C4-2B (cell line): ENCODE data around the gene GSG1.

ENCODE experiments used
- H3K27ac ChIP-seq: fragments of 450-650 bp; 2 replicates; pipeline ENCODE4 v1.5.1; 2017
- ZFX ChIP-seq: fragments of 450-650 bp; IDR thresholded peaks from 2 replicates; pipeline ENCODE4 v1.6.1; 2017
- TF ChIP-seq, protein P1 (sequence below): fragments of 450-650 bp; conservative IDR thresholded peaks from 2 replicates; pipeline ENCODE4 v1.5.1; 2017; ENCODE audit warnings: mild to moderate bottlenecking

Gene GSG1

DNA sequence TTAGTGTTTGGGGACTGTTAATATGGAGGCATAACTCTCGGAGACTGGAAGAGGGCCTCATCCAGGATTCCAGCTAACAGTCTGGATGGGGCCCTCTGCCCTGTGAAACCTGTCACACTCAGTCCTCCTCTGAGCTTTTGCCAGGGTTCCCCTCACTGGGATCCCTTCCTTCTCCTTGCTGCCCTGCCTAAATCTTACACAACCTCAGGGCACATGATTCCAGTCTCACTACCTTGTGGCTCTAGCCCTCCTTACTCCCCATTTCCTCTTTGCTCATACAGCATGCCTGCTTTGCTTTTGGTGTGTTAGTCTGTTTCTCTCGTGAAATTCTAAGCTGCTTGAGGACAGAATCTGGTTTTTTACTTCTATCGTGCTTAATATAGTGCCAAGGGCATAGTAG is 942 bp upstream of the GSG1 start:
- TF ChIP-seq, protein P1, sequence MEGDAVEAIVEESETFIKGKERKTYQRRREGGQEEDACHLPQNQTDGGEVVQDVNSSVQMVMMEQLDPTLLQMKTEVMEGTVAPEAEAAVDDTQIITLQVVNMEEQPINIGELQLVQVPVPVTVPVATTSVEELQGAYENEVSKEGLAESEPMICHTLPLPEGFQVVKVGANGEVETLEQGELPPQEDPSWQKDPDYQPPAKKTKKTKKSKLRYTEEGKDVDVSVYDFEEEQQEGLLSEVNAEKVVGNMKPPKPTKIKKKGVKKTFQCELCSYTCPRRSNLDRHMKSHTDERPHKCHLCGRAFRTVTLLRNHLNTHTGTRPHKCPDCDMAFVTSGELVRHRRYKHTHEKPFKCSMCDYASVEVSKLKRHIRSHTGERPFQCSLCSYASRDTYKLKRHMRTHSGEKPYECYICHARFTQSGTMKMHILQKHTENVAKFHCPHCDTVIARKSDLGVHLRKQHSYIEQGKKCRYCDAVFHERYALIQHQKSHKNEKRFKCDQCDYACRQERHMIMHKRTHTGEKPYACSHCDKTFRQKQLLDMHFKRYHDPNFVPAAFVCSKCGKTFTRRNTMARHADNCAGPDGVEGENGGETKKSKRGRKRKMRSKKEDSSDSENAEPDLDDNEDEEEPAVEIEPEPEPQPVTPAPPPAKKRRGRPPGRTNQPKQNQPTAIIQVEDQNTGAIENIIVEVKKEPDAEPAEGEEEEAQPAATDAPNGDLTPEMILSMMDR: no peak
- TF ChIP-seq ZFX: no peak
- no peak overlapping the region for H3K27ac ChIP-seq

DNA sequence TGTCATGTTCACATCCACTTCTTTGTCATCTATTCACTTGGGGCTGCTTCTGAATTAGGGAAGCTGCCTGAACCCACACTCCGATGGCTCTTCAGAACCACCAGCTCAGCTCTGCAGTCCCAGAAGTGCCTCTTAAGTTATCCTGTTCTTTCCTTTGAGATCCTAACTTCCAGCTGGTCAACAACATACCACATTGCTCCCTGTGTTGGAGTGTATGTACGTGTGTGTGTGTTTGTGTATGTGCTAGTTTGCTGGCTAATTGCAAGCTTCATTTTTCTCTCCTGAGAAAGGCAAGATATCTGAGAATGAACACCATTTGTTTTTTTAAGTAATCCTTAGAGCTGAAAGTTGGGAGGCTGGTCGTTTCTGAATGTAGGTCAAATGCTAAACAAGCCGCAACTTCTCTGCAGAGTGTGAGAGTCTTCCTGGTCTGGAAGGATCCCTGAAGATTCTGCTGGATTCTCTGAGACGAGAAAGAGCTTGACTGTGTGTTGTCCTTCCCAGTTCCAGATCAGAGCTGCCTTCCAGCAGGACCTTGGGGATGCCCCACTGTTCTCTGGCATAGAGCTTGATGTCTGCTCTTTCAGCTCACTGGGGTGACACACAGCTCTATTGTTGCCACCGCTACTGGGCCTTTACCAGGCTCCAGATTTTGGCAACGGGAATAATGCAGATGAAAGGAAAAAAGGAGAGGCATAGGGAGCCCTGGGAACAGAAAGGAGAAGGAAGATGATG is 839 bp downstream of the GSG1 start:
- TF ChIP-seq ZFX: no peak
- TF ChIP-seq, protein P1: no peak
- H3K27ac ChIP-seq: peak overlapping the region; percentile 73; the same call in 1 of the 2 replicates

DNA sequence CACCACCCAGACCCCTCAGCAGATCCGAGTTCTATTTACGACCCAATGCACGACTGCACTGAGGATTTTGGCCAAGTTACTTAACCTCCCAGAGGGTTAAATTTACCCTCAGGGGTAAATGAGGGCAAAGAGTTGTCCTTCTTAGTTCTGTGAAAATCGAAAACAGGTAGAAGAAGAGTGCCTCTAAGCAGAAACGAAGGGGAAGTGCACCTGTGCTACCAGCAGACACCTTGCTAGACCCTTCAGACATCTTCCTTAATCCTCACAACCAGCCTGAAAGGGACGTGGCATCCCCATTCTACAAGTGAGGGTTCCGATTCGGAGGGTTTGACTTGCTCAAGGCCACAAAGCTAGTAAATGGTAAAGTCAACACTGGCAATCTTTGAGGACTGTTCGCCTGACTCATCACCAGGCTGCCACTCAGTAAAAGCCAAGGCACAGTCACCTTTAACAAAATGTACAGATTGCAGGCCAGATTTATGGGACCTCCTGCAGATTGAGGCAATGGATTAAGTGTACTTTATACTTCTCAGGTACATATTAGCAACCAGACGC is 1.6 kb downstream of the GSG1 start:
- TF ChIP-seq, protein P1: no peak
- no peak for TF ChIP-seq ZFX
- peak overlapping the region; percentile 73 for H3K27ac ChIP-seq

DNA sequence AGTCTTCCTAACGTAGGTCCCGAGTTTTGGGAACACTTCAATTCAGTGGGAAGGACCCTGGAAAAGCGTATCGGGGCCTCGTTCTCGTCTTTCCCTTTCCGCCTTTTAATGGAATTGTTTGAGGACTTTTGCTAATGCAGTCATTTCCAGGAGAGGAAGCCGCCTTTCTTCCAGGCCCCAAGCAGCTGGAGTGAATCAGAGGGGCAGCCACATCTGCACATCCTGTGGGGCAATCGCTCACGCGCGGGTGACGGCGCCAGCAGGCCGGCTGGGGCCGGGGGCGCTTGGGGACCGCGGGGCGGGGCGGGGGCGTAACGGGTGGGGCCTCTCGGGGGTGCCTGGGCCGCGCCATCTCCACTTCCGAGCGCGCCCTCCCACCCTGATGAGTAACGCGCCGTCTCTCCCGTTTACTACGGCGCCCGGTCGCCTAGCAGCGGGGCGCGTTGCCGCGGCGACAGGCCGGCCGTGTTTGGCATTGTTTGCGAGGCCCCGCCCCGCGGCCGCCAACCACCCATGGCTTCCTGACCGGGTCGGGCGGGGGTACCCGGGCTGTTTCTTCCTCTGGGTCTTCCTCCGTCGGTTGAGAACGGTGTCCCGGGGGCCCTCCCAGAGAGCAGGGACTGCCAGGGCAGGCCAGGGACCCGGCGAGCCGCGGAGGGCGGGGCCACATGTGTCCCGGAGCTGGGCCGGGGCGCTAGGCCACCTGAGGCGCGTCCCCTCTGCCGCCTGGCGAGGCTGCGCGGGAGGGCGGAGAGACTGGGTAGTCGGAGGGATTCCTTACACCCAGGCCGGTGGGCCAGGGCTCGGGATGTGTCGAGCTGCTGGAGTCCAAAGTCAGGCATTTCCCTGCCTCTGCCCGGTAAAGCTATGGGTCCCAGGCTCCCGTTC is 2.3 kb downstream of the GSG1 start:
- H3K27ac ChIP-seq: peak overlapping the region; percentile 73
- peak; percentile 42 for TF ChIP-seq ZFX
- TF ChIP-seq, protein P1: no peak

DNA sequence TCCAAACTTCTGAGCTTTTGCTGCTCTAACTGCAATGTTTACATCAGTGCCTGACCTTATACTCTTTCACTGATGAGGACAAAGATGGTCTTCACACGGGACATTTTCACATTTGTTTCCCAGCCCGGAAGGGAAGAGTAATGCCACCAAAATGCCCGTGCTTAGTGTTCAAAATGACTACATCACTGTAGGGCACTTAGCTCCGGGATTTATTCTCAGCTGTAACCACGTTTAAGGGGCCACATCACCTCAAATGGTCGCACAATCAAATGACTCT is 2.9 kb downstream of the GSG1 start:
- TF ChIP-seq, protein P1: no peak
- TF ChIP-seq ZFX: no peak
- no peak overlapping the region for H3K27ac ChIP-seq

DNA sequence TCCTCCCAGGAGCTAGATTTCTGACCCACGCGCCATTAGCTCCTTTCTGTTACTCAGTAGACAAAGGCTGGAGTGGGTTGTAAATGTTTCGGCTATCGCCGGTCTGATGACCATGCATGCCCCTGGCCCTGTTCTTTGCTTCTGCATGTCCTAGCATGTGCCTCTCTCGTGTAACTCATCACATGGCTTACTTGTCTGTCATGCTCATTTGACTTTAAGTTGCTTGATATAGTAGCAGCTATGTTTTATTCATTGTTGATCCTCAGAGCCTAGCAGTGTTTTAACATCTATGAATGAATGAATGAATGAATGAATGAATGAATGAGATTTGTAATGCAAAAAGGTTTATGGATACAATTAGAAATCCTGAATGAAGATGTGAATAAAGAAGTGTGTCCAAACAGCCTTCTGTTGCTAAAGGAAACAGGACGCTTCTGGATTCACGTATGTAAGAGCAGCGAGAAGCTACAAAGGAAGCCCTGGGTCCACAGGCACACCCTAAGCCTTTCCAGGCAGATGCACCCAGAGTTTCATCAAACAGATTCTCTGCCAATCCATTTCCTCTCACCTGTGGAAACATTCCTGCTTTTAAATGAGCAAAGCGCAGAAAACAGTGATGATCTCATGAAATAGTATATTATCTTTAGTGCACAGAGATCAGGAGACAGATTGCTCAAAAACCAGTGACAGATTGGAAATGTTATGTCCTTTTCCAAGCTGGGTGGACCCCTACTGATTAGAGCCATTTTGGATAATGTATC is 3.4 kb downstream of the GSG1 start:
- no peak for TF ChIP-seq ZFX
- TF ChIP-seq, protein P1: no peak
- H3K27ac ChIP-seq: no peak overlapping the region
